Vagina (tissue), 2 donors: ENCODE results near the gene OPRL1.

Source experiments
- CTCF ChIP-seq, 3 experiments: fragments of 450-650 bp in 2 of 3; fragments of 200-600 bp in 1 of 3; sonication (generic) in 1 of 3; IDR thresholded peaks; one replicate each; pipeline ENCODE4 v1.5.1; 2017 to 2019; ENCODE audit warnings: antibody characterized with exemption in 3 of 3, mild to moderate bottlenecking in 2 of 3, moderate library complexity in 2 of 3
- POLR2A ChIP-seq, 2 donors: fragments of 450-650 bp; IDR thresholded peaks; one replicate each; pipeline ENCODE4 v1.6.1; 2017; ENCODE audit warnings: antibody characterized with exemption in 2 of 2, mild to moderate bottlenecking in 2 of 2, moderate library complexity in 2 of 2
- POLR2AphosphoS5 ChIP-seq, 2 donors: sonication (generic); formaldehyde crosslinking; IDR thresholded peaks; one replicate each; pipeline ENCODE4 v1.9.0; 2017; ENCODE audit warnings: antibody characterized with exemption in 2 of 2, mild to moderate bottlenecking in 2 of 2, low read depth in 1 of 2; ENCODE audit not compliant: insufficient read depth in 1 of 2

GRCh38 chr20:64129146-64129782 lies 49.4 kb downstream of the OPRL1 start:
- TF ChIP-seq POLR2AphosphoS5 (IDR thresholded peaks at IDR 0.05; ENCODE audit: insufficient read depth in 1 of 2, low read depth in 1 of 2), result no peak
- no peak for TF ChIP-seq CTCF (IDR thresholded peaks at IDR 0.05)
- TF ChIP-seq POLR2A (IDR thresholded peaks at IDR 0.05), result no peak
